Middle frontal gyrus (tissue), 1 donor: ENCODE results near the gene TMEM33.

Source experiments
- DNase-seq: peaks from one replicate; pipeline ENCODE4 v3.0.0-alpha.2; 2015; ENCODE audit warnings: low spot score; ENCODE audit errors: extremely low spot score

TMEM33 gene

DNA sequence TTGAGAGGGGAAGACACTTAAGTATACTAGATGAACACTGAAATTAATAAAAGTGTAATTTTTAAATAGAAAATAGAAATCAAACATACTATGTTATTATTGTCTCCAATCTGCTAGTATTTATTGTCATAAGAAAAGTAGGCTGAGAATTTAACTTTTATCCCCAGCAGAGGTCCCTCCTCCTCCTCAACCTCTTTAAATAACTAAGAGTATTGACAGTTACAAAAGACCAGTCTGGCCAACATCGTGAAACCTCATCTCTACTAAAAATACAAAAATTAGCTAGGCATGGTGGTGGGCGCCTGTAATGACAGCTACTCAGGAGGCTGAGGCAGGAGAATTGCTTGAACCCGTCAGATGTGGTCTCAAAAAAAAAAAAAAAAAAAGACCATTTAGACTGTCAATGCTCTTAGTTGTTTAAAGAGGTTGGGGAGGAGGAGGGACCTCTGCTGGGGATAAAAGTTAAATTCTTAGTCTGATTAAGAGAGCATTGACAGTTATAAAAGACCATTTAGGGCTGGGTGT is 59.3 kb downstream of the TMEM33 start:
- no peak for DNase-seq

DNA sequence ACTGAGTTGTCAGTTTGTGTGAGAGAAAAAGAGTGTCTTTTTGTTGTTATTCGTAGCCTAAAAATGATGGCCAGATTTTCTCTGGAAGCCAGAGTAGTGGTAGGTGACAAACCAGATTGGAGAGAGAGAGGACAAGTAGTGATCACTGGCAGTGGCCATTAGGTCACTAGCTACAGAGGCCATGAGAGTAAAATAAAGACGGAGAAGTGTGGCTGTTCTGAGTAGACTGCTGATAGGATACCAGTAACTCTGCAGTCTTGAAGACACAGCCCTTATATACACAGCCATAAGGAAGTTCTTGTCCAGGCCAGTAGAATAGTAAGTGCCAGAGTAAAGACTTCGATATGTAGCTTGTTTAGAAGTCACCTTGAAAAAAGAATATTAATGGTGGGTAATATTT is 62.8 kb downstream of the TMEM33 start:
- DNase-seq, result no peak

DNA sequence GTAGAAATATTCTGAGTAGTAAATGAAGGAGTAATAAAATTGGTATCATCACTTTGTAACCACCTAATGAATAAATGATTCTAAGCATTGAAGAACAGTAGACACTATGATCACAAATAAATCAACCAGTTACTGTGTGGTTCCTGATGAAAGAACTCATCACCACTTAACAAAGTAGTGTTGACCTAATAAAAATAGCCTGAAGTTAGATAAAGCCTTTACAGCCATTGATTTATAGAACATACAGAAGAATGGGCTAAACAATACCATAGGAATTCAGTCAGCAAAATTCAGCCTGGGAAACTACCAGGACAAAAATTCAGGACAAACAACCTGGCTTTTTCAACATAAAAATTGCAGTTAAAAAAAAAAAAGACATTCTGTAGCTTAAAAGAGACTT is 64.1 kb downstream of the TMEM33 start:
- no peak for DNase-seq

DNA sequence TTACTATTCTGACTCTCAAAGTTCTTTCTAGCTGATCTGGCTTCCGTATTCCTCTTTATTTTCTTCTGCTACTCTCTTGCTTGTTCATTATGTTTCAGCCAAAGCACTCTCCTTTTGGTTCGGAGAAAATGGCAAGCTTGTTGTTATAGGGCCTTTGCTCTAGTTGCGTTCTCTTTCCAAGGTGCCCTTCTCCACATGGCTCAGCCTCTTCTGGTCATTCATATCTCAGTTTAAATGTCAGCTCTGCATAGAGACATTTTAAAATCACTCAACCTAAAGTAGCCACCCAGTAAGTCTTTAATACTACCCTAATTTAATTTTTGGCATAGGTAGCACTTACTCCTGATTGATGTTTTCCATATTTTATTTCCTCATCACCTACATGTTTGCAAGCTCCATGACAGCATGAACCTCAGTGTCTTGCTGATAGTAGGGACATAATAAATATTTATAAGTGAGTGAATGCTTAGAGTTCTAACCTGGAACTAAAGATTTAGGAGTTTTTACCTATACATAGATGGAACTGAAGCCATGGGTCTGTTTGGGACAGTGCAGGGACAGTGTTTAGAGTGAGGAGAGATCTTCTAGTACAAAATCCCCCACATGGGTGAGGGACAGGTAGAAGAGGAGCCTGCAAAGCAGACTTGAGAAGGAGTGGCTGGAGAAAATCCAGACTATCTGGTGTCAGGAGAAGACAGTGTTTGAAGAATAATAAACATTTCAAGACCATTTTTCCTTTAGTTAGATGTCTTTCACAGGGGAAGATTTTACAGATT is 73.0 kb downstream of the TMEM33 start:
- DNase-seq, result no peak
